HG03060 (cell line): ENCODE data around the gene HOXD4.

Source experiments
- ATAC-seq: cut with Tn5 transposase; IDR thresholded peaks from one replicate; pipeline ENCODE4 v1.9.1; 2021; ENCODE audit warnings: low read depth, moderate number of reproducible peaks; ENCODE audit not compliant: unreplicated experiment

Gene HOXD4

DNA sequence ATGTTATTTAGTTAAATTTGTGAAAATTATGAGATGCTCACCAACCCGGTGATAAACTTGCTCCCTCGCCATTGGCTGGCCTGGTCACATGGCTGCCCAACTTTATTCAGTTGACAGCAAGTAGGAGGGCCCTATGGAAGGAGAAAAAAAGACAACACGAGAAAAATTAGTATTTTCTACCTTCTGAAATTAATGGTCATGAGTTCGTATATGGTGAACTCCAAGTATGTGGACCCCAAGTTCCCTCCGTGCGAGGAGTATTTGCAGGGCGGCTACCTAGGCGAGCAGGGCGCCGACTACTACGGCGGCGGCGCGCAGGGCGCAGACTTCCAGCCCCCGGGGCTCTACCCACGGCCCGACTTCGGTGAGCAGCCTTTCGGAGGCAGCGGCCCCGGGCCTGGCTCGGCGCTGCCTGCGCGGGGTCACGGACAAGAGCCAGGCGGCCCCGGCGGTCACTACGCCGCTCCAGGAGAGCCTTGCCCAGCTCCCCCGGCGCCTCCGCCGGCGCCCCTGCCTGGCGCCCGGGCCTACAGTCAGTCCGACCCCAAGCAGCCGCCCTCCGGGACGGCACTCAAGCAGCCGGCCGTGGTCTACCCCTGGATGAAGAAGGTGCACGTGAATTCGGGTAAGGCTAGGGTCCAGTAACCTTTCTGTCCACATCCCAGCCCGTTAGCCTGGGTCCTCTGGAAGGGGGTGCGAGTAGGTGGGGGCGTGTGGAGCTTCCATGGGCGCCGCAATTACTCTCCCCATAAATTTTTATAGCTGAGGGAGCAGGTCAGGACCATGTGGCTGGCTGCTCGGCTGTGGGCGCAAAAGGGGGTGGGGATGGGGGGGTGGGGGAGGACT lies at the start of gene HOXD4:
TSS of gene HOXD4 (plus strand) at position 109 of the 846 bp plus-strand sequence. CDS start at position 193, 84 bp downstream.
- no peak for ATAC-seq

DNA sequence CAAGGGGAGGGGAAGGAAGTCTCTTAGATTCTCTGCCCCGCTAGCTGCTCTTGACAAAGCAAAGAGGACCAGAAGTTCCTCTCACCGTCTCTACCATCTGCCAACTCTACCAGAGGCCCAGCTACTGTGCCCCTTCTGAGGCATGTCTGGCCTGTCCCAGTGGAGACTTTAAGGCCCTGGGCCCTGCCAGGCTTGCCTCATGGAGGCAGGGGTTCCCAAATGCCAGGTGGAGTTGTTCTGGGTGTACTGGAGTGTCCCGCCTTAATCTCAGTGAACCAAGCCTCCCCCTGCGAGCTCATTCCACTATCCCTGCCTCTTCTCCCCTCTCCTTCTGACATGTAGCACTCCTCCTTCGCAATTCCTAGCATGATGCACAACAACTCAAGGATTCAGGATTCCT lies 49.5 kb upstream of the HOXD4 start:
- ATAC-seq, result no peak

DNA sequence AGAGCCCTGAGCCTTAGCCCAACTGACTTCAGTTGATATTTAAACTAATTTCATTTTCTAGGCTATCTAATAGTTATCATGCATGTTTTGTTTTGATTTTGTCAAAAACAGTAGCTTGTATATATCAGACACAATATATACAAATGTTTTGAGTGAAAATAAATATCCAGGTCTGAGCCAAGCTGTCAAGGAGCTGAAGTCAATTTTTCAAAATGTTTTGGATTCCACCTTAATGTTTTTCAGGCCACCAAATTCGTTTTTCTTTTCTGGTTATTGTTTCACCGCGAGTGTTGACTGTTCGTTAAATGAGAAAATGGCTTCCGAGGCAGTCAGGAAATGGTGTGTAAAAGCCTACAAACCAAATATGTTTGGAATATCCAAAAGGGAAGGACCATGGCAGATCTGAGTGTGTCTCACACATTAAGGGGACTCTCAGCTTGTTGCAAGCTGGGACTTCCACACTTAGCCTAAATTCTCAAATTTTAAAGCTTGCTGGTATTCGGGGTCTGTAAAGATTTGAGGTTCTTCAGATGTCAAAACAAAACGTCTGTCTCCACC lies 49.0 kb upstream of the HOXD4 start:
- ATAC-seq, result no peak

DNA sequence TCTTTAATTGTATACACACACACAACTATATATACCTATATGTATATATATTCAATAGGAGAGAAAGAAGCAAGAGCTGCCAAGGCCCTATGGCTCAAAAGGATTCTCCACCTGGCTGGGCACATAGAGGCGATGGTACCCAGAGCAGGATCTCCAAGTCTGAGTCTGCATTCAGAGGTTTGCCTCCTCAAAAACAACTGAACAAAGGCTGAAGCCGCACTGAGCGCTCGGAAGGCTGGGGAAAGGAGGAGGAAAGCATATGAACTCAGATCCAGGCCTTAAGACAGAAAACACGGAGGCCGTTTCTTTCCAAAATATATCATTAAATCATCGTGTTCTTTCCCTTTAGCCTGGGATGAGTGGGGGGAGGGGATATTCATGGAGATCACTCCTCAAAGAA lies 48.2 kb upstream of the HOXD4 start:
- ATAC-seq, result no peak

DNA sequence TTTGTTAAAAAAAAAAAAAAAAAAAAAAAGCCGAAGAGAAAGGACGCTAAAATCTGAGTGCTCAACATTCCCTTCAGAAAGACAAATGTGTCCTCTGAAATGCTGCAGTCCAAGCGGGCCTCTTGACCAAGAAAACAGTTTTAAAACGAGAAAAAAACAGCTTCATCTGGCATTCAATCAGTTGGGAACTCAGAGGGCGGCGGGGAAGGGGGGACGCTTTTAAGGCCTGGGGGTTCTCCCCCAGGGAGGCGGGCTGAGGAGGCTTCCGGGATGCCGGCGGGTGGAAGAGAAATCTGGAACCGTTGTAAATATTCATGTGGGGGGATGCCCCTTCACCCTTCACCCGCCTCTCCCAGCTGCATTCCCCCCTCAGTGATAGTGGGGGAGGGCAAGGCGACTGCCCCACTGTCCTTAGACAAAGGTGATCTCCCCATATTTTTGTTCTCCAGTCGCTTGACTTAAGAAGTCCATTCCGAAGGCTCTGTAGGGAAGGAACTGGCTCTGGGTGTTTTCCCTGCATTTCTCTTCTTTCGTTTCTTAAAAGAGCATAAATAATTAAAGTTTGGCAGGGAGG lies 47.5 kb upstream of the HOXD4 start:
- no peak for ATAC-seq

DNA sequence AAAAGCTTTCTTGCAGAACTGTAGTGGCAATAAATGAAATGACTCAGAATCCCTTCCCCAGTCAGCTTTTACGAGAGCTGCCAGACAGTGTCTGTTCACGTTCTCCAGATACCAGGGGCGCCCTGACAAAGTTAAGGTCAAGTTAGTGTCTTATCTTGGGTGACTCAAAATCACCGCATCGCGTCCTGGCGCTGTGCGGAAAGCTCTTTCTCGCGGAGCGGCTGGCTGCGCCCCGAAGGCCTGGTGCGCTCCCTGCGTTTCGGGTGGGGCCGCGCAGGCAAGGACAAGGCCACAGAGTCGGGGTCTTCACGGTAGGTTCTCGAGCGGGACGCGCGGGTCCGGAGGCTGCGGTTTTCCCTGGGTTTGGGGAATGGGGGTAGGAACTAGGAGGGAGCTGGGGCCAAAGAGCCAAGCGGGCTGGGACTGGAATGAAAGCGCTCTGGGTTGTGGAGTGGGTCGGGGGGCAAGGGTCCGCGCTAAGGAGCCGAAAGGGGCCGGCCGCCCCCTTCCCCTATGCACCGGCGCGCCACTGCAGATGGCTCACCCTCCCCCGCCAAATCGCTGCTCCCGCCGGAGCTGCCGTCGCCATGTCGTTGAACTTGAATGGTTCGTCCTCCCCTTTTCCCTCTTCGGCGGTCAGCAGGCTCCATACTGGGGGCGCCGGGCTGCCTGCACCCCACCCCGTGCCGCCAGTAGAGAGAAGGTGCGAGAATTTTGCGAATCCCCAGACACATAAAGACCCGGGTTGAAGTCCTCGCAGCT lies 46.9 kb upstream of the HOXD4 start:
- no peak for ATAC-seq

DNA sequence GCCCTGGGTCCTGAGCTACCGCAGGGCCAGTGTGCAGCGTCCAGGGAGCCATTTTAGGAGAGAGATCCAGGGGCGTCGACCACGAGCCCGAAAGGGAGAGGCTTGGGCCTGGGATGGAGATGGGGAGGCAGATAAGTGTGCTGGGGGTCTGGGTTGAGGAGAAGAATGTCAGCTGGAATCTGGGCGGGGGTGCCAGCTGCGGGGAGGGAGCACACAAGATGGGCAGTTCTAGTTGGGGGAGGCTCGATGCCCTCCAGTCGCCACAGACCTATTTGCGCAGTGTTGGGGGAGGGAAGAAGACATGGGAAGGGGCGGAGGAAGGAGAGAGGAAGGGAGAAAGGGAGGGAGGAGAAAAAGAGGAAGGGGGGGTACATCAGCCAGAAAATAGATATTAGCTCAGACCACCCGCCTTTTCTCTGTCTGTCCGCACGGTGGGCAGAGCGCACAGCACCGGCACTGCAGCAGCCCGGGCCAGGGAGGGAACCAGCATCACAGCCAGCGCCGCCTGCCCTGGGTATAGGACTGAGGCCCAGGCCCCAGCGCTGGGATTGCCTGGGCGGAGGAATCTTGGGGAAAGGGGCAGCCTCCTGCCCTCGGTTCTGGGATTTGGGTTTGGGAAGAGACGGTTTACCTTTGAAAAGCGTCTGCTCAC lies 46.1 kb upstream of the HOXD4 start:
- no peak for ATAC-seq

DNA sequence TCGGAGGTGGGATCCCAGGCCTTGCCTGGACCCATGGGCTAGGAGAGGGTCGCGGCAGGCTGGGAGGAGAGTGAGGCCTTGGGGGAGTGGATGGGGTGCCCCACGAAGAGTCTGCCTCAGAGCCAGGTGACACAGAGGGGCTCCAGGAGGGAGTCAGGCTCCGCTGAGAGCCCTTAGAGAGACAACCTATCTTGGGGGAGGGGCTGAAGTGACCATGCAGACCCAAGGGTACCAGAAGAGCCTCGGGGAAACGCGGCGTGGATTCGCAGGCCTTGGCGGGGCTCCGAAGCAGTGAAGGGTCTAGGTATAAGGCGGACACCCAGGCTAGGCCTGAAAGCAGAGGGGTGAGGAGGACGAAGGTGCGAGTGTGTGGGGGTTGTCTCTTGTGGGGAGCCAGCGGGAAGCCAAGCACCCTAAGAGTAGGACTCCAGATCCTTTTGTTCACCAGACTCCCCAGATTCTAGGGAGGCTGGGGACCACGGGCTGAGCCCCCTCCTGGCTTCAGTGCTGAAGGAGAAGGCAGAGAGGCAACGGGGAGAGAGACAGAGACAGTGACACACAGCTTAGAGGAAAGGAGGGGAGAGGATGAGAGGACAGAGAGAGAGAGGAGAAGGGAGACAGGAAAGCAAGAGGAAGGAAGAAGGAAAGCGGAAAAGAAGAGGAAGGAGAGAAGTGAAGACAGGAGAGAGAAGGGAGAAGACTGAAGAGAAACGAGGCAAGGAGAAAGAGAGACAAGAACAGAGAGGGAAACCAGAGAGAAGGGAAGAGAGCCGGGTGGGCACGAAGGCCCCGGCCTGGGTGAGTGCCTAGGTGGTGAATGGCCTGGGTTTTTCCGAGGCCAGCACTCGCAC lies 45.4 kb upstream of the HOXD4 start:
- ATAC-seq, result no peak

DNA sequence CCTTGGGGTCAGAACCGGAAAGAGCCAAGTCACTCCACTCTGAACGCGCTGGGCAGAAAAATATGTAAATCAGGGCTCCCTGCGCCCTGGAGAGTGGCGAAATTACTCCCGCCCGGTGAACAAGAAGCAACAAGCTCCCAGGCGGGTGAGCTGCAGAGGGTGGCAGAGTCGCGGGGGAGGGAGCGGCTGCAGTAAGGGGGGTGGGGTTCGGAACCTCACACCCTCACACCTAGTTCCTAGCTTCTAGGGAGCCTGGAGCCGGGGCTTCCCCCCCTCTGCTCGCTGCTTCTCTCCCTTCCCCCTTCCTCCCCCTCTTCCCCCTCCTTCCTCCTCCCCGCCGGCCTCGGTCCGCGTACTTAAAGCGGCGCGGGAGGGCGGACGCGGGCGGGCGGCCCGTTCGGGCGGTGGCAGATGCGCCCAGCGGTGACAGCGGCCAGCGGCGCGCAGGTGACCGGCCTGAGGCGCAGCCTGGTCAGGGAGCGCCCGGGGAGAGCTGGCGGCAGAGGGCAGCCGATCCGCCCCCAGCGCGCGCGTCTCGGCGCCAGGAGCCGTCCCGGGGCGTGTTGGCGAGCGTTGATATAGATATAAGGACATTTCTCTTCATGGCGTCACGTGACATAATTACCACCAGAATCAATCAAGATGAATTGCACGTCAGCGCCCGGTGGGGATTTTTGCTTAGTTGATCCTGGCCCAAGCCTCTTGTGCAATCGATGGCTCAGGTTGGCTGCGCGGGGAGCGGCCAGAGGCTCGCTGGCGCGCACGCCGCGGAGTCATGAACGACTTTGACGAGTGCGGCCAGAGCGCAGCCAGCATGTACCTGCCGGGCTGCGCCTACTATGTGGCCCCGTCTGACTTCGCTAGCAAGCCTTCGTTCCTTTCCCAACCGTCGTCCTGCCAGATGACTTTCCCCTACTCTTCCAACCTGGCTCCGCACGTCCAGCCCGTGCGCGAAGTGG lies 44.5 kb upstream of the HOXD4 start, which contains the start of gene HOXD11:
TSS of gene HOXD11 (plus strand) at position 700 of the 959 bp plus-strand sequence. CDS start at position 776, 76 bp downstream.
- no peak for ATAC-seq

DNA sequence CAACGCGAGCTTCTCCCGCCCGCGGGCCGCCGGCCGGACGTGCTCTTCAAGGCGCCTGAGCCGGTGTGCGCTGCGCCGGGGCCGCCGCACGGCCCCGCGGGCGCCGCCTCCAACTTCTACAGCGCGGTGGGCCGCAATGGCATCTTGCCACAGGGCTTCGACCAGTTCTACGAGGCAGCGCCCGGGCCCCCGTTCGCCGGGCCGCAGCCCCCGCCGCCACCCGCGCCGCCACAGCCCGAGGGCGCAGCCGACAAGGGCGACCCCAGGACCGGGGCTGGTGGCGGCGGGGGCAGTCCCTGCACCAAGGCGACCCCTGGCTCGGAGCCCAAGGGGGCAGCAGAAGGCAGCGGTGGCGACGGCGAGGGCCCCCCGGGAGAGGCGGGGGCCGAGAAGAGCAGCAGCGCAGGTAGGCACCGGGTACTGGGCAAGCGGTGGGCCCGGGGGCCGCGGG lies 43.6 kb upstream of the HOXD4 start:
- no peak for ATAC-seq

DNA sequence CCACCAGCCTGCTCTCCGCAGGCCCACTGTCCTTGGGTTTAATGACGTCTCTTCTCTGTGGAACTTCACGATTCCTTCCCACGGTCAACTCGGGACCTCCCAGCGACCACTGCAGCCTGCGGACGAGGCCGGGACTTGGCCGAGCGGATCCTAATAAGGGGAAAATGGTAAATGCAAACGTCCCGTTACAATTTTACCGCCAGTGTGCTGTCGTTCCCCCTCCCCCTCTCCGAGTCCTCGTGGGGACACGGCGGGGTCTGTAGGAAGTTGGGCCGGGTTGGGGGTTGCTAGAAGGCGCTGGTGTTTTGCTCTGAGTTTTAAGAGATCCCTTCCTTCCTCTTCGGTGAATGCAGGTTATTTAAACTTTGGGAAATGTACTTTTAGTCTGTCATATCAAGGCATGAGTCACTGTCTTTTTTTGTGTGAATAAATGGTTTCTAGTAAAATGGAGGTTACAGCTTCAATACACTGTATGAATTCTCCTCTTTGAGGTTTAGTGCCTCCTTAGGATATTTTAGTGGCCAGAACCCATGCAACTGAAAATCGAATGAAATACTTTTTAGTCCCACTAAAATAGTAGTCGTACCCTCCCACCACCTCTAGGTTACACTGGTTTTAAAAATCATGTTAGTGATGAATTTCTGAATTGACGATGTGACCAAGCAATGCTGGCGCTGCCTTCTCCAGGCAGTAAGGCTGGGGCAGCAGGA lies 42.0 kb upstream of the HOXD4 start:
- no peak for ATAC-seq

DNA sequence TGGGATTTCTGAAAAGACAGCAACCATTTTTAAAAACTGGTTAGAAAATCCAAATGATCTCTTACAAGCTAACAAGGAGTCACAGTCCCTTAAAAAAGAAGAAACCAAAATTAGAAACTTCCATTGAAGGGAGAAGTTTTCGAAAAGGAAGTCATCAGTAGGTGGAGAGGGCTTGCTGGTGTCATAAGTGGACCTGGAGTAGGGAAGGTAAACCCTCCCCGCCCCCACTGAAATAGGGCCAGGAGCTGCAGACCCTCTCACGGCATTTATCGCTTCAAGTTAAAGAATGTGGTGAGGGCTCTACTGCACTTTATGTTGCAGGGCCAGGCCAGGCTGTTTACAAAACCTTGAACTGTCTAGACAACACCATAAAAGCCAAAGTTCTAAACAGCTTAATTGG lies 41.4 kb upstream of the HOXD4 start:
- ATAC-seq, result no peak

DNA sequence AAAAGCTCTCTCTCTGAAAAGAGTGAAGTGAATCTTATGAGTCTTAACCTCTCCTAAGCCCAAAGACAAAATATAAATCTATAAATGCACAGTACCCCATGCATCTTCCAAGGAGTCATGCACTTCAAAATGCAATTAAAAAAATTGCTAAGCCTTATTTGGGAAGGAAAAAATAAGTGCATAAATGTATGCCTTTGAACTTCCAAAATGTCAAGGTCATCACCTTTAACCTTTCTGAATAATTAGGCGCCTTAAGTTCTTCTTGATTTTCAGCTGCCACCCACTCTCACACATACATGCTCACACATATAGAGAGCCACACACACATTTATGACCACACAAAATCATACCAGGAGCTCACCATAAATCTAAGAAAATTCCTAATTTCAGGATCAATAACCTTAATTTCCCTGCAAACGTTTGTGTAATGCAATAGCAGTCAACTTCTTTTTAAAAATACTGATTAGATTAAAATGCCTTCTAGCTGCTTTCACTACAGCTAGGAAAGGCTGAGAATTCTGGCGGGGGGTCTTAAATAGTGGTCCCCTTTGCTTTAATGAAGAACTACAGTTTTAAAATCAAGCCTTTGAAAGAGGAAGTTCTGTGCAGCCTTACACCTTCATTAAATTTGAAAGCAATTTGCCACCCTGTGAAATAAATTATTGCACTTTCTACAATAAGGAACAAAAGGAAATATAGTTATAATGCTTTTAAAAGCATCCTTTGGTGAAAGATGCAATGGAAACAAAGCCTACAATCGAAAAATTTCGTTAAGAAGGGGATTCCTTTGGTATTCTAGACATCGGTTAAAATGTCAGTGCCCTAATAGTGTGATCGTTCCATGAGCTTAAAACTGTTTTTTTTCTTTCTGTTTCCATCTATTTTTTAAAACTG lies 40.7 kb upstream of the HOXD4 start:
- ATAC-seq, result no peak

DNA sequence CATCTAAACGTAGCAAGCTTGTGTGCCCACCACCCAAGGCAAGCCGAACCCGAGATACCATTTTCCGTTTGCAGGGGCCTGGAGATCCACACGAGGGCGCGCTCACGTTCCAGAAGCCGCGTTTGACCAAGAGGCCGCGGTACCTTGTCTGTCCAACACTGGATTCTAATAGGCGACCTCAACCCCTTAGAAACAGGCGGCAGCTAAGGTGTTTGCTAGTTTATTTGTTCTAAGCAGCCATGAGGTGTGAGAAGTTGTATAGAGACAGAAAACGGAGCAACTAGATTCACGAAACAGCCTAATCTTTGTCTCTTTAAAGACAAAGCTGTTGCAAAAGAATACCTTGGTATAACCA lies 40.1 kb upstream of the HOXD4 start:
- no peak for ATAC-seq

DNA sequence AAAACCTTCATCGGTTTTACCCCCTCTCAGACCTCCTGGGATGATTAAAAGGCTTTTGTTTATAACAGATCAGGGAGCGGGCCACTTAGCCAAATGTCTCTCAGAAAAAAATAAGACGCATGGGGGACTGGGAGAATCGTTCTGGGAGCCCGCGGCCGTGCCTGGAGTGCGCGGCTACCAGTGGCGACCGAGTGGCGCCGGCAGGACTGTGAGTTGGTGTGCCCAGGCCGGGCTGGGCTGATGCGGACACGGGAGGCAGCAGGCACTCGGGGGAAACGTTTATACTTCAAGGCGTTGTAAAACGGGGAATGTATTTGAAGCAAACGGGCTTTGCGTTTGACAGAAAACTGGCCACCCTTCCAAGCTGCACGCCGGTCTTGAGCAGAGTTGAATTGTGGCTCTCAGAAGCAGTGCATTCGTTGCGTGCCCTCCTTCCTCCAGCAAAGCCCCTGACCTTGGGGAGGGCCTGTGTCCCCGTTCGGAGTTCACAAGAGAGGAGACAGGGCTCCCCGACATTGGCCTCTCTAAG lies 39.4 kb upstream of the HOXD4 start:
- no peak for ATAC-seq

DNA sequence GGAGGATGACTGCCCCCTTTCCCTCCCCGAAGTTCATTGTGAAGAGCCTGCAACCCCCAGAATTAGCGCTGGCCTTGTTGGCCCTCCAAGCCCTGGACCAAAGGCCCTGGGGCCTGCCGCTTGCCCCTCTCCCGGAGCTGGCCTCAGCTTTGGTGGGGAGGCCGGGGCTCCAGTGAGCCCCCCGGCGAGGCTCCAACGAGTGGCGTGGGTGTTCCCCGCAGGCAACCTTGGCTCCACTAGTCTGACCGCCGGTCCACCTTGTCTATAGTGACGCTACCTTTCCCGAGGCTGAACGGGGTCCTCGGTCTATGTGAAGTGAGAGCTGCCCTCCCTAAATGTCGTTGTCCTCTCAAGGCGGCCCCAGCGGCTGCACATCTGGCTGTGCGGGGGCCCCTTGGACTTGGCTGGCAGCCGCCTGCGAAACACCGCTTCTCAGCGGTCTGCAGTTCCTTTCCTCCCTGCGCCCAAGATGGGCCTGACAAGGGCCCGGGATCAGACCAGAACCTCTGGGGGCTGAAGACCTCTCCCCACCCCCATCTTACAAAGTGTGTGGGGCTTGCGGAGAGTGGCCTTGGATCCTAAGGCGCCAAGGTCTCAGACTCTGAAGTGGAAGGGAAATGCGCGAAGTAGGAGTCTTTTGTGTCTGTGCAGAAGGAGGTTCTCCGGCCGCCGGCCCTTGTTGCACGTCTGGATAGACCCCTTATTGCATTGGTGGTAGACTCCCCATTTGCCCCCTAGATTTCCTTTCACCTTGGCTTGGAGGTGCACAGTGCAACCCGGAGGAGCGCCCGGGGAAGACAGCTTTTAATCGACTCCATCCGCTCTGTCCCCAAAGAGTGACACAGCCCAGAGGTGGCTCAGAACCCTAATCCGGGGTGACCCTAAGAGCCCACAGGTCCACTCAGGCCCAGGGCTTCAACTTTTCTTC lies 38.7 kb upstream of the HOXD4 start:
- ATAC-seq, result no peak
